ENCODE measurements around the gene CREB3L2.
A peak's percentile ranks its signal among the peaks of the same experiment; 100 is the strongest.

CREB3L2 gene

DNA sequence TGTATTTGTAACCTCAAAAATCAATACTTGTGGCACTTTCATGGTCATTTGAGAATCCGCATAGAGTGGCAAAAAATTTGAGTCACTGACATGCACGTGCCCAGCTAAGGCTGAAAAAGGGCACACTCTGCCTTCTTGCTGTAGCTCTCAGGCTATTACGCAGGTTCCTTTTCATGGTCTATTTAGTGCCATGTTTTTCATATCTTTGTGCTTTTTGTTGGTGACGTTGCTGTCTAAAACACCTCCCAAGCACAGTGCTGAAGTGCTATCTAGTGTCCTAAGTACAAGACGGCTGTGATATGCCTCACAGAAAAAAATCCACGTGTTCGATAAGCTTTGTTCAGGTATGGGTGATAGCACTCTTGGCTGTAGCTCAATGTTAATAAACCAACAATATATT is 50.9 kb downstream of the CREB3L2 start:
- no peak for DNase-seq (ENCODE audit: low read depth in 1 of 2, low spot score in 1 of 2)
- in situ Hi-C loops (cut with HindIII; ENCODE audit: low pct_unique_long_range_greater_than_20kb, low sequenced_read_pairs), result no loop called here
- no peak for TF ChIP-seq JUND (IDR thresholded peaks at IDR 0.05; ENCODE audit: low read depth)

GRCh38 chr7:137950263-137950621 is 51.6 kb downstream of the CREB3L2 start:
- in situ Hi-C loops (cut with HindIII; ENCODE audit: low pct_unique_long_range_greater_than_20kb, low sequenced_read_pairs), result no loop called here
- no peak for DNase-seq (ENCODE audit: low read depth in 1 of 2, low spot score in 1 of 2)
- TF ChIP-seq JUND (IDR thresholded peaks at IDR 0.05; ENCODE audit: low read depth), result no peak

DNA sequence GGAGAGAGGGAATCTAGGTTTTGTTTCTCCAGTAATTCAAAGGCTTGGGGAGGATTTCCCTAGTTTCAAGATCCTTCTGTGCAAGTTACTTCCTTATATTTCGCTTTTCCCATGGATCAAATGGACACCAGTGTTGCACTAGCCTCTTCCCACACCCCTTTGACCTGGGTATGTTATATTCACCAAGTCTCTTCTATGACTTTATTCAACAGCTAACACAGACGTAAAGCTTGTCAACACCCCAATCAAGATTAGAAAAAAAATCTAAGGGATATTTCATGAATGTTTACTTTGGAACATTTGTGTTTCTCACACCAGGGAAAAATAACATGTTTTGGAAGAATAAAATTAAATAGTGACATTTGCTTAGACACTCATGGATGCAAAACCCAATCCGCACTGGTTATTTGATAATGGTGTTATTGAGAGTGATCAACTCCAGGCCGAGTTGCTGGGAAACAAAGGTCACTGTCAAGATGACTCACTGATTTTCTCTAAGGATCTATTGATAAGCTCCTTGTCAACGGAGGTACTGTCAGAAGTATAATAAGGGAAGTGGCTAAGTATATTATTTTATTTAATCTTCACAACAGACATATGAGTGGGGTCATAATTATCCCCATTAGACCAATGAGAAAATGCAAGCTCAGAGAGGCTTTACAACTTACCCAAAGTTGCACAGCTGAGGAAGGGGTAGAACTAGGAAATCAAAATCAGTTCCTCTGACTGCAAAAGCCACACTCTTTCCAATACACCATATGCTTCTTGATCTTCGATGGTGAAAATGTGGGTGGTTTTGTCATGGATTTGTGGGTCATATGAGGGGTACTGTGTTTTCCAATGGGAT is 52.2 kb downstream of the CREB3L2 start:
- in situ Hi-C loops (cut with HindIII; ENCODE audit: low pct_unique_long_range_greater_than_20kb, low sequenced_read_pairs), result no loop called here
- no peak for DNase-seq (ENCODE audit: low read depth in 1 of 2, low spot score in 1 of 2)
- TF ChIP-seq JUND (IDR thresholded peaks at IDR 0.05; ENCODE audit: low read depth), result no peak

DNA sequence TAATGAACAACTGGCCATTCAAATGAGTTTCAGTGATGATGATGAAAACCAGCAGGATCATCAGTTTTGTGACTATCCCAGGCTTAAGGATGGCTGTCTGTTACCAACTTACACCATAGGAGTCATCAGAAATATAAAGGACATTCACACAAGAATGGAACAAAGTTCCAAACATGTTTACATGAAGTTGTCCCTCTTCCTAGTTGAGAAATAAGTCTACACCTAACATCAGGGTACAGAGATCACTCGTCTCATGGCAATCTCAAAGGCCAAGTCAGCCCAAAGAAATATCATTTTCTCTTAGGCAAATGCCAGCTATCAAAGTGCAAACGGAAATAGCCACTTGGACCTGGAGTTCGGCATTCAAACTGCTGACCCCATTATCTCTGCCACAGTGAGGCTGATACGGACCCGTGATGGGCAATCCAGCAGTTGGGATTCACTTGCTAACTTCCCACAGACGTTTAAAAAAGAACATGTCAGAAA is 53.0 kb downstream of the CREB3L2 start:
- DNase-seq (ENCODE audit: low read depth in 1 of 2, low spot score in 1 of 2), result no peak
- in situ Hi-C loops (cut with HindIII; ENCODE audit: low pct_unique_long_range_greater_than_20kb, low sequenced_read_pairs), result no loop called here
- no peak for TF ChIP-seq JUND (IDR thresholded peaks at IDR 0.05; ENCODE audit: low read depth)

GRCh38 chr7:137948083-137948844 is 53.6 kb downstream of the CREB3L2 start:
- peak in 1 of 2 experiments; percentile 42 for DNase-seq (ENCODE audit: low read depth in 1 of 2, low spot score in 1 of 2)
- in situ Hi-C loops (cut with HindIII; ENCODE audit: low pct_unique_long_range_greater_than_20kb, low sequenced_read_pairs), result no loop called here
- no peak for TF ChIP-seq JUND (IDR thresholded peaks at IDR 0.05; ENCODE audit: low read depth)

GRCh38 chr7:137947046-137947445 is 54.8 kb downstream of the CREB3L2 start:
- no peak for DNase-seq (ENCODE audit: low read depth in 1 of 2, low spot score in 1 of 2)
- TF ChIP-seq JUND (IDR thresholded peaks at IDR 0.05; ENCODE audit: low read depth), result no peak
- in situ Hi-C loops (cut with HindIII; ENCODE audit: low pct_unique_long_range_greater_than_20kb, low sequenced_read_pairs), result no loop called here

DNA sequence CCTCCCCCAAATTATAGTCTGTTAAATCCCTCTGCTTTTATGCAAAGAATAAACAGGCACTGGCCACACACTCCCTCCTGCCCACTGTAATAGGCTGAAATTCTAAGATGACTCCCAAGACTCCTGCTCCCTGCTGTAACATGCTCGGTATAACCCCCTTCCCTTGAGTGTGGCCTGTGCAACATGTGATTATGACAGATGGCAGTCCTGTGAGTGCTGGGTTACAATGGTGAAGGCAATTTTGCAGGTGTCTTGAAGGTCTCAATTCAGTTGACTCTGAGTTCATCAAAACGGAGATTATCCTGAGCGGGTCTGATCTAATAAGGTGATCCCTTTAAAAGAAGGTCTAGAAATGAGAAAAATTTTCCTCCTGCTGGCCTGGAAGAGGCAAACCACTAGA is 55.9 kb downstream of the CREB3L2 start:
- in situ Hi-C loops (cut with HindIII; ENCODE audit: low pct_unique_long_range_greater_than_20kb, low sequenced_read_pairs), result no loop called here
- no peak for TF ChIP-seq JUND (IDR thresholded peaks at IDR 0.05; ENCODE audit: low read depth)
- DNase-seq (ENCODE audit: low read depth in 1 of 2, low spot score in 1 of 2), result no peak

GRCh38 chr7:137944168-137944567 is 57.7 kb downstream of the CREB3L2 start:
- in situ Hi-C loops (cut with HindIII; ENCODE audit: low pct_unique_long_range_greater_than_20kb, low sequenced_read_pairs), result no loop called here
- no peak for TF ChIP-seq JUND (IDR thresholded peaks at IDR 0.05; ENCODE audit: low read depth)
- no peak for DNase-seq (ENCODE audit: low read depth in 1 of 2, low spot score in 1 of 2)

- no peak for DNase-seq (ENCODE audit: low read depth in 1 of 2, low spot score in 1 of 2)
- no peak for TF ChIP-seq JUND (IDR thresholded peaks at IDR 0.05; ENCODE audit: low read depth)
- in situ Hi-C loops (cut with HindIII; ENCODE audit: low pct_unique_long_range_greater_than_20kb, low sequenced_read_pairs), result no loop called here
Measured at GRCh38 chr7:137943132-137943551, 58.7 kb downstream of the CREB3L2 start.

GRCh38 chr7:137942484-137943115 is 59.3 kb downstream of the CREB3L2 start:
- in situ Hi-C loops (cut with HindIII; ENCODE audit: low pct_unique_long_range_greater_than_20kb, low sequenced_read_pairs), result no loop called here
- no peak for TF ChIP-seq JUND (IDR thresholded peaks at IDR 0.05; ENCODE audit: low read depth)

GRCh38 chr7:137940656-137941518 is 61.0 kb downstream of the CREB3L2 start:
- no peak for DNase-seq (ENCODE audit: low read depth in 1 of 2, low spot score in 1 of 2)
- no peak for TF ChIP-seq JUND (IDR thresholded peaks at IDR 0.05; ENCODE audit: low read depth)
- in situ Hi-C loops (cut with HindIII; ENCODE audit: low pct_unique_long_range_greater_than_20kb, low sequenced_read_pairs), result no loop called here

More at GRCh38 chr7:137942484-137943115, 59.3 kb downstream of the CREB3L2 start:
- DNase-seq (ENCODE audit: low read depth in 1 of 2, low spot score in 1 of 2), result no peak

- in situ Hi-C loops (cut with HindIII; ENCODE audit: low pct_unique_long_range_greater_than_20kb, low sequenced_read_pairs), result no loop called here
- TF ChIP-seq JUND (IDR thresholded peaks at IDR 0.05; ENCODE audit: low read depth), result no peak
- DNase-seq (ENCODE audit: low read depth in 1 of 2, low spot score in 1 of 2), result no peak
Measured at GRCh38 chr7:137940218-137940617, 61.7 kb downstream of the CREB3L2 start.

Data from T47D (cell line).